CD4-positive, alpha-beta T cell treated with Interleukin-15 for 1 hour (primary cell): ENCODE measurements around the gene ADD2.
"Not testable (repeated sequence)": the region's sequence is repeated elsewhere in the genome, so short reads cannot be mapped to it uniquely, and the experiment has no call there.

Source experiments
- DNase-seq: peaks from one replicate; pipeline ENCODE4 v3.0.0-alpha.2; 2020

ADD2 gene

DNA sequence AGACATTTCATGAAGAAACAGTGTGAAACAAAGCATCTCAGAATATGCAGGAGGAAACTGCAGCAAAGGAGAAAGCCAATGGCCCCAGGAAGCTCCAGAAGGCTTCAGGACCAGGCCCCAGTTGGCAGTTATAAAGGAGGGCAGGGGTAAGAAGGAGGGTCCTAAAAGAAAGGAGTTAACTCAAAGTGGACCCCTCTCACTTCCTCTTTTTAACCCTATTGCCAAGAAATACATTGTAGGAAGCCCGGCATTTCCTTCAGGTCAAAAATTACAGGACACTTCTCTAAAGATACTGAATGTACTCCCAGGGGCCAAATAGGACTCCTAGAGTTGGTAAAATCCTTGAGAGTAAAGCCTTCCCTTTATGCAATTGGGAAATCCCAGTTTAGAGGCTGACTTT, 137.2 kb downstream of the ADD2 start:
- no peak for DNase-seq

DNA sequence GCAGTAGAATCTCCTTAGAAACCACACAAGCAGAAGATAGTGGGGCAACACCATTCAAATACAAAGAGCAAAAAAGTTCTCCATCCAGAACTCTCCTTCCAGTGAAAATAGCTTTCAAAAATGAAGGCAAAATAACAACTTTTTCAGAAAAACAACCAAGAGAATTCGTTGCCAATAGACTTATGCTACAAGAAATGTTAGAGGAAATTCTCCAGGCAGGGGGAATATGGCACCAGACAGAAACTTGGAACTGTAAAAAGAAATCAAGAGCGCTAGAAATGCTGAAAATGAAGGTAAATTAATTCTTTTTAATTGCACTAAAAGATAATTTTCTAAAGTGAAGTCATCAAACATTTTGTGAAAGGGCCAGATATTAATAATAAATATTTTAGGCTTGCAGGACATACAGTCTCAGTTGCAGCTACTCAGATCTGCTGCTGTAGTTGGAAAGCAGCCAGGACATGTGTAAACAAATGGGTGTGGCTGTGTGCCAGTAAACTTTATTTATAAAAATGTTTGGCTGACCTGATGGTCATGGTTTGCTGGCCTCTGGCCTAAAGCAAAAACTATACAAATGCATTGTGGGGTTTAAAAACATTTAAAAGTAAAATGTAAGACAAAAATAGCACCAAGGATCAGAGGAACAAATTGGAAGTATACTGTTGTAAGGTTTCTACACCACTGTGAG, 140.6 kb downstream of the ADD2 start:
- DNase-seq = no peak

DNA sequence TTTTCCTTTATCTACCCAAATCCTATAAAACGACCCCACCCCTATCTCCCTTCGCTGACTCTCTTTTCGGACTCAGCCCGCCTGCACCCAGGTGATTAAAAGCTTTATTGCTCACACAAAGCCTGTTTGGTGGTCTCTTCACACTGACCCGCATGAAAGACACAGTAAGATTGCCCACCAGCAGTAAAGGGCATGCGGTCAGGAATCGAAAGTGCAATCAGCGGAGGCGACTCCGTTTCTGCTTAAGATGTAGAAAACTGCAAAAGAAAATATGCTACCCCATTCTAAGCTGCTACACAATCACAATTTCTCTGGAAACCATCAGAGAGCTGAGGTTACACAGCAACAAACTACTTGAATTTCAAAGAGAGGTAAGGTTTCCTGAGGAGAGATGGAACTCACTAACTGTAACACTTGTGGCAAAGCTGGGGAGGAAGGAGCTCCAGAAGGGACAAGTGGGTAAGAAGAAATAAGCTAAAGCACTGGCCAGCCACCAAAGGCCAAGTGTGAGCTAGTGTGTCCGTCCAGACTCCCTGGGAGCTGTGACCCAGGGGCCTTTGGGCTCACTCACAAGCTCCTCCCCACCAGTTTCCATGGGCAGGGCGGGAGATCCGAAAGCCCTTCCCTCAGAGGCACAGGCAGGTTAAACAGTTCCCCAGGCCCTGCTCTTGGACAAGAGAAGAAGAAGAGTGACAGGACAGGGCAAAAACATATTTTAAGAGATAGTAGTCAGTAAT, 141.6 kb downstream of the ADD2 start:
- no peak for DNase-seq

DNA sequence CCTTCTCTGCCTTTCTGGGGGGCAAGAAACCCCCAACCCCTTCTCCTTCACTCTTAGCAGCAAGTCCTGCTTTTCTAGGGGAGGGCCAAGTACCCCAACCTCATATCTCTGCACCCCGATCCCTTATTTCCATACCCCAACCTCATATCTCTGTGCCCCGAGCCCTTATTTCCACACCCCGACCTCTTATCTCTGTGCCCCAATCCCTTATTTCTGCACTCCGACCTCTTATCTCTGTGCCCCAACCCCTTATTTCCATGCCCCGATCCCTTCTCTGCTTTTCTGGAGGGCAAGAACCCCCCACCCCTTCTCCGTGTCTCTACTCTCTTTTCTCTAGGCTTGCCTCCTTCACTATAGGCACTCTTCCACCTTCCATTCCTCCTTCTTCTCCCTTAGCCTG, 146.5 kb downstream of the ADD2 start:
- not testable (repeated sequence) for DNase-seq

DNA sequence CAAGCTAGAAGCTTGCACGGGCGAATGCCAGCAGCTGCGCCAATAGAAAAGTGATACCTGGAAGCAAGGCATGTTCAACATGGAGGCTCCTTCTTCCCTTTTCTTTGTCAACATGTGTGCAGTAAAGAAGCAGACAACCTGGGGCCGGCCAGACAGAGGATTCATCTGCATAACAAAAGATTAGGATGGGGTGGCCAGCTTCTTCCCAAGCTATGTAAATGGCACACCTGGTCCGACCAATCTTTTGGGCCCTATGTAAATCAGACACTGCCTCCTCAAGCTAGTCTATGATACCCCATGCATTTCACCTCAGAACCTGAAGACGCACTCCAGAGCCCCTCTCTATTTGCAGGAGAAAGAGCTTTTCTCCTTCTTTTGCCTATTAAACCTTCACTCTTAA, 148.0 kb downstream of the ADD2 start:
- DNase-seq = no peak

DNA sequence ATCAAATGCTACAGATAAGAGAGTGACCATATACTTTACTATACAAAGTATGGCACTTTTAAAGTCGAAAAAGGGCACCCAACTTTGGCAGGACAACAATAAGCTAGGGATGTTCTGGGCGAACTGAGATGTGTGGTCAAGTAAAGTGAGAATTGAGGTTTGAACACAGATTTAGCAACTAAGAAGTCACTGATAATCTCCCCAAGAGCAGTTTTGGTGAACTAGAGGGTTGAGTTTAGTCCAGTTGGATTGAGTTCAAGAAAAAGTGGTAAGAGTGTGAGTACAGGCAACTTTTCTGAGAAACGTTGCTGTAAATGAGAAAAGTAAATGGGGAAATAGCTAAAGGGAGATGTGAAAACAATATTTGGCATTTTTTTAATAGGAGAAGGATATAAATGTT, 148.8 kb downstream of the ADD2 start:
- no peak for DNase-seq

DNA sequence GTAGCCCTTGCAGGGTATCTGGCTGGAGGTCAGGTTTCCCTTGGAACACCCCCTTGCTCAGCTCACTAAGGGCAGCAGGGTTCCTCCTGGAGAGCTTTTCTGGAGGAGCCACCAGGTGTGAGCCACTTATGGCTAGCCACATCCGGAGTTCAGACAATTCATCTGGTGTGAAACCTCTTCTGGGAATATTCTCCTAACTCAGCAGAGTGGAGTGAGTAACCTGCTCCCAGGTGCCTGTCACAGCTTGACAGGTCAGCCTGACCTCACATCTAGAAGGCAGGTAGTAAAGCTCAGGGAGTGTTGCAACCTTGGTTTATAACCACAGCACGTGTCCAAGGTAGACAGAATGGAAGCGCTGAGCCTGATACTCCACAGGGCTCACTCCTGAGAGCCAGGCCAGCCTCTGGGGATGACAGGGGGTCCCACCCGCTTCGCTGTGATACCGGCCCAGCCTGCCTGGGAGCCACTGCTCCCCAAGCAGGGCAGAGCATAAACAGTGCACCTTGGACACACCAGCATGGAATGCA, 151.8 kb downstream of the ADD2 start:
- no peak for DNase-seq

DNA sequence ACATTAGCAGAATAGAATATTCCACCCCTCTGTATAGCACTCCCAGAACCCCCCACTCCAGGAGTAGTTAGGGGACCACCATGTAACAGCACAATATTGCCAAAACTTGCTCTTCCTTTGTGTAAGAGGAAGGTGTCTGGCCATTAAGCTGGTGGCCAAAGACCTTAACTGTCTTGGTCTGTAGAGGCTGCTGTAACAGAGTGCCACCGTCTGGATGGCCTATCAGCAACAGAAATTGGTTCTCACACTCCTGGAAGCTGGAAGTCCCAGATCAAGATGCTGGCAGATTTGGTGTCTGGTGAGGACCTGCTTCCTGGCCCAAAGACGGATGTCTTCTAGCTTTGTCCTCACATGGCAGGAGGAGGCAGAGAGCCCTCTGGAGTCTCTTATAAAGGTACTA, 152.8 kb downstream of the ADD2 start:
- no peak for DNase-seq

DNA sequence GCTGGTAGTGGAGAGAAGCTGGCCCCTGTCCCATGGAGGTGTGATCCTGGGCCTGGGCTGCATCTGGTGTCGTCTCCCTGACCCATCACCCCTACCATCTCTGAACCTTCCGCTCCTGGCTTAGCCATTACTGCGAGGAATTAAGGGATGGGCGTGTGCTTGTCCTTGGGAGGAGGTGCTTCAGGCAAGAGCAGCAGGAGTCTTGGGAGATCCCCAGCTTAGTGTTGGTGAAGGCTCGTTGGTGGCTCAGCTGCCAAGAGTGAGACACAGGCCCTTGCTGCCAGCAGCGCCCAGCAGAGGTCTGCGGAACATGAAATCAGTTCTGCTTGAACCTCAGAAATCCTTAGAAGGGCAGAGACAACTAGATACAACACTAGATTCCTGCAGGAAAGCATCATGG, 154.5 kb downstream of the ADD2 start:
- DNase-seq = no peak

DNA sequence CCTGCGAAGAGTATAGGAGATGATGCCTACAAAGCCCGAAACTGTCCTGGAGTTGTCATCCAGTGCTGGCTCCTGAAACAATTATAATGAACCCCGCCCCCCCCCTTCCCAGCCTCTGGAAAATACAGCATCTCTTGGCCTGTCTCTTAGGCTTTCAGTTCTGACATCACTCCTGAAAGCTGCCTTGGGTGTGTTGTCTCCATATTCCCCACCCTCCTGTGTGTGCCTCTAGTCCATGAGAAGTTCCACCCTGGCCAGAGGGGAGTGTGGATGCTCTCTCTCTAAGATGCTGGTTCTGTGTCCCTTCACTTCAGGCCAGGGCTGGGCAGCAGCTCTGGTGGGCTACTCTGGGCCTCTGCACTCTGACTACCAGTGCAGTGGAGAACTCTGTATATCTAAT, 155.4 kb downstream of the ADD2 start:
- no peak for DNase-seq

DNA sequence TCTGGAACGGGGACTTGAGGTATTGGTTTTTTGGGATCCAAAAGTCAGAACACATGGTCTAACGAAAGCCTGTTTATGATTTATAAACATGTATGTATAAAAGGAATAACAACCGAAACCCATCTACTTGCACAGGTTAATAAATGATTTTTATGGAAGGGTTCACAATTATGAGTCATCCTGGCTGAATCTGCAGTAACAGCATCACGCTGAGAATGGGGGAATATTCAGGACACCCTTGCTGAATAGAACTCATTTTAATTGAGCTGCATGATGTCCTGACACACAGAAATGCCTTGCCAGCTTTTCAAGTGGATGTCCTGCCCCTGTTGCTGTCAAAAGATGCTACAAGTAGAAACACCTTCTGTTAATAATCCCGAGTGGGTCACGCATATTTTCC, 159.6 kb downstream of the ADD2 start:
- no peak for DNase-seq

DNA sequence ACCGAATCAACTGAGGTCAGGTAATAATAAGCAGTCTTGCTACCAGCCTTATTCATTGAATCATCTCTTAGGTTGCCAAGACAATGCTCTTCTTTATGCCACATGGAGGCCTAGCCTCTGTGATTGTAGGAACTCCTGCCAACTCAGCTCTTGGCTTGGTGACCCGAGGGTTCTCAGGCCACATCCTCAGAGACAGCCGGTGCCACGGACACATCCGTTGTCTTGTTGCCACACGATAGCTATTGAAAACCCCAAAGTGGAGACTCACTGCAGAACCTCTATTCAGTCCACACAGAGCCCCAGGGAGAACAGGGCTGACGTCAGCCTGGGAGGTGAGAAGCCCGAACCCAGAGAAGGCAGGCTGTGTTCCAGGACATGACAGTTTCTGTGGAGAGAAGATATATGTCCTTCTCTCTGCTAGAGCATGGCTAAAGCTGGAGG, 160.9 kb downstream of the ADD2 start:
- DNase-seq = no peak
